HUDEP-2 (cell line): ENCODE results near the gene KCND1.

Source experiments
- DNase-seq, 76 experiments: peaks; one replicate each; lab custom pipeline; 2025; ENCODE audit not compliant: unreplicated experiment in 76 of 76; lab: John Stamatoyannopoulos, UW

KCND1 gene

GRCh38 chrX:48939524-48940228 is 32.0 kb downstream of the KCND1 start:
- no peak for DNase-seq

GRCh38 chrX:48938721-48939425 is 32.8 kb downstream of the KCND1 start:
- no peak for DNase-seq

- DNase-seq, result peak in 41 of 76 experiments; percentile 0 to 73 (median 20)
These were observed 34.4 kb downstream of the KCND1 start for GRCh38 chrX:48937054-48937907.

GRCh38 chrX:48936429-48937053 is 35.1 kb downstream of the KCND1 start:
- DNase-seq, result no peak

GRCh38 chrX:48935301-48935670 is 36.4 kb downstream of the KCND1 start:
- no peak for DNase-seq

GRCh38 chrX:48934581-48935300 is 36.9 kb downstream of the KCND1 start:
- DNase-seq, result no peak

GRCh38 chrX:48933757-48934156 is 37.9 kb downstream of the KCND1 start:
- no peak for DNase-seq

GRCh38 chrX:48927736-48928382 is 43.8 kb downstream of the KCND1 start:
- DNase-seq, result no peak

- no peak for DNase-seq
These were observed 44.5 kb downstream of the KCND1 start for GRCh38 chrX:48927123-48927522.

GRCh38 chrX:48924270-48924669 is 47.4 kb downstream of the KCND1 start:
- no peak for DNase-seq

- DNase-seq, result no peak
These were observed 47.9 kb downstream of the KCND1 start for GRCh38 chrX:48923771-48924170.

- DNase-seq, result peak in 3 of 76 experiments; percentile 3 to 46 (median 18)
These were observed 50.9 kb downstream of the KCND1 start for GRCh38 chrX:48920718-48921104.

GRCh38 chrX:48919947-48920717 is 51.5 kb downstream of the KCND1 start:
- DNase-seq, result peak in 23 of 76 experiments; percentile 0 to 46 (median 14)

- peak in 4 of 76 experiments; percentile 12 to 47 (median 18) for DNase-seq
These were observed 52.2 kb downstream of the KCND1 start for GRCh38 chrX:48919360-48919841.

- peak in 75 of 76 experiments; percentile 13 to 93 (median 85) for DNase-seq
These were observed 52.9 kb downstream of the KCND1 start, which contains the start of gene PIM2 for GRCh38 chrX:48918643-48919340. TSS of gene PIM2 (minus strand) at chrX:48919024. CDS start at chrX:48918834, 190 bp downstream.

GRCh38 chrX:48918301-48918642 is 53.4 kb downstream of the KCND1 start:
- no peak for DNase-seq

GRCh38 chrX:48917139-48918001 is 54.3 kb downstream of the KCND1 start:
- DNase-seq, result peak in 75 of 76 experiments; percentile 16 to 91 (median 77)
